HEK293 (cell line): Measurements from ENCODE around the gene FAM120B.

Experiments
- CTCF ChIA-PET: fragments of 350-600 bp; formaldehyde crosslinking; extraction: SDS; loops from one replicate; lab custom pipeline; 2021; ENCODE audit warnings: antibody characterized with exemption; lab: Yijun Ruan, JAX
- POLR2A ChIA-PET: fragments of 300-600 bp; formaldehyde crosslinking; extraction: SDS; loops from one replicate; lab custom pipeline; 2020; ENCODE audit warnings: antibody characterized with exemption, inconsistent platforms; lab: Yijun Ruan, JAX
- H3K27ac ChIP-seq: fragments of 200-500 bp; sonication (Bioruptor generic); 2 replicates; pipeline ENCODE4 v1.5.1; 2014; ENCODE audit warnings: low read depth, low read length, control low read depth, inconsistent platforms; ENCODE audit errors: extremely low read depth
- H3K36me3 ChIP-seq, 2 experiments: fragments of 200-500 bp in 1 of 2; sonication (Bioruptor generic) in 1 of 2; 1 replicate in 1 of 2; 2 replicates in 1 of 2; pipeline ENCODE4 v1.5.1; 2014 to 2017; ENCODE audit warnings: inconsistent platforms in 2 of 2, low read length in 2 of 2; ENCODE audit not compliant: control insufficient read depth in 2 of 2, insufficient read depth in 1 of 2
- H3K4me1 ChIP-seq: fragments of 200-500 bp; sonication (Bioruptor generic); 2 replicates; pipeline ENCODE4 v1.5.1; 2014; ENCODE audit warnings: mild to moderate bottlenecking, low read length, inconsistent platforms; ENCODE audit not compliant: control insufficient read depth, insufficient read depth
- H3K4me3 ChIP-seq: 2 replicates; pipeline ENCODE4 v1.5.1; 2011; ENCODE audit warnings: low read depth, mild to moderate bottlenecking, control low read depth, low read length, moderate library complexity
- H3K9me3 ChIP-seq: fragments of 200-500 bp; sonication (Bioruptor generic); 2 replicates; pipeline ENCODE4 v1.5.1; 2014; ENCODE audit warnings: low read depth, low read length, inconsistent platforms; ENCODE audit not compliant: control insufficient read depth, insufficient read depth
- GLIS1 ChIP-seq: fragments of 450-650 bp; formaldehyde crosslinking; IDR thresholded peaks from 2 replicates; pipeline ENCODE4 v1.5.1; 2016; ENCODE audit warnings: missing biosample characterization, missing genetic modification characterization
- HOXC10 ChIP-seq: sonication (generic); formaldehyde crosslinking; IDR thresholded peaks from 2 replicates; pipeline ENCODE4 v1.8.1; 2023; ENCODE audit warnings: mild to moderate bottlenecking, missing genetic modification reagents
- OSR2 ChIP-seq: fragments of 450-650 bp; formaldehyde crosslinking; IDR thresholded peaks from 2 replicates; pipeline ENCODE4 v1.5.1; 2016; ENCODE audit warnings: missing biosample characterization, missing genetic modification characterization
- SP3 ChIP-seq: fragments of 450-650 bp; formaldehyde crosslinking; IDR thresholded peaks from 2 replicates; pipeline ENCODE4 v1.5.1; 2016; ENCODE audit warnings: missing biosample characterization, missing genetic modification characterization
- SP7 ChIP-seq: fragments of 450-650 bp; formaldehyde crosslinking; IDR thresholded peaks from 2 replicates; pipeline ENCODE4 v1.5.1; 2016; ENCODE audit warnings: missing biosample characterization, missing genetic modification characterization
- ZBTB20 ChIP-seq: fragments of 450-650 bp; formaldehyde crosslinking; IDR thresholded peaks from 2 replicates; pipeline ENCODE4 v1.5.1; 2016; ENCODE audit warnings: missing biosample characterization, missing genetic modification characterization
- ZEB2 ChIP-seq: fragments of 450-650 bp; formaldehyde crosslinking; IDR thresholded peaks from 2 replicates; pipeline ENCODE4 v1.5.1; 2016; ENCODE audit warnings: missing biosample characterization, missing genetic modification characterization
- ZNF148 ChIP-seq: fragments of 450-650 bp; formaldehyde crosslinking; IDR thresholded peaks from 2 replicates; pipeline ENCODE4 v1.5.0; 2017; ENCODE audit warnings: missing biosample characterization, missing genetic modification characterization, borderline replicate concordance
- ZNF2 ChIP-seq: fragments of 450-650 bp; formaldehyde crosslinking; IDR thresholded peaks from 2 replicates; pipeline ENCODE4 v1.5.1; 2016; ENCODE audit warnings: missing biosample characterization, missing genetic modification characterization
- ZNF239 ChIP-seq: fragments of 450-650 bp; formaldehyde crosslinking; IDR thresholded peaks from 2 replicates; pipeline ENCODE4 v1.5.1; 2016; ENCODE audit warnings: missing biosample characterization, missing genetic modification characterization
- ZNF24 ChIP-seq: fragments of 450-650 bp; formaldehyde crosslinking; IDR thresholded peaks from 2 replicates; pipeline ENCODE4 v1.5.1; 2016; ENCODE audit warnings: missing biosample characterization, missing genetic modification characterization
- ZNF488 ChIP-seq: fragments of 450-650 bp; formaldehyde crosslinking; IDR thresholded peaks from 2 replicates; pipeline ENCODE4 v1.5.1; 2016; ENCODE audit warnings: missing biosample characterization, missing genetic modification characterization
- ZNF529 ChIP-seq: fragments of 450-650 bp; formaldehyde crosslinking; IDR thresholded peaks from 2 replicates; pipeline ENCODE4 v1.5.1; 2017; ENCODE audit warnings: missing genetic modification characterization, missing biosample characterization; ENCODE audit not compliant: insufficient replicate concordance
- ZNF548 ChIP-seq: fragments of 450-650 bp; formaldehyde crosslinking; IDR thresholded peaks from 2 replicates; pipeline ENCODE4 v1.5.1; 2016; ENCODE audit warnings: missing biosample characterization, missing genetic modification characterization
- ZNF596 ChIP-seq: fragments of 450-650 bp; IDR thresholded peaks from 2 replicates; pipeline ENCODE4 v1.5.0; 2018; ENCODE audit warnings: missing biosample characterization, mild to moderate bottlenecking, missing genetic modification characterization, moderate library complexity
- ZNF610 ChIP-seq: fragments of 450-650 bp; formaldehyde crosslinking; IDR thresholded peaks from 2 replicates; pipeline ENCODE4 v1.5.1; 2016; ENCODE audit warnings: missing biosample characterization, missing genetic modification characterization, borderline replicate concordance
- ZNF701 ChIP-seq: fragments of 450-650 bp; formaldehyde crosslinking; IDR thresholded peaks from 2 replicates; pipeline ENCODE4 v1.5.1; 2016; ENCODE audit warnings: missing biosample characterization, missing genetic modification characterization
- ZNF768 ChIP-seq: fragments of 450-650 bp; formaldehyde crosslinking; IDR thresholded peaks from 2 replicates; pipeline ENCODE4 v1.5.1; 2018; ENCODE audit warnings: missing biosample characterization, mild to moderate bottlenecking, missing genetic modification characterization
- ZSCAN18 ChIP-seq: fragments of 450-650 bp; formaldehyde crosslinking; IDR thresholded peaks from 2 replicates; pipeline ENCODE4 v1.5.1; 2016; ENCODE audit warnings: missing biosample characterization, missing genetic modification characterization
- TF ChIP-seq, protein P1 (sequence below): fragments of 450-650 bp; formaldehyde crosslinking; IDR thresholded peaks from 2 replicates; pipeline ENCODE4 v1.5.1; 2016; ENCODE audit warnings: missing biosample characterization, missing genetic modification characterization
- TF ChIP-seq, protein P2 (sequence below): fragments of 450-650 bp; formaldehyde crosslinking; IDR thresholded peaks from 2 replicates; pipeline ENCODE4 v1.5.1; 2016; ENCODE audit warnings: missing biosample characterization, missing genetic modification characterization, borderline replicate concordance
- TF ChIP-seq, protein P3 (sequence below): fragments of 450-650 bp; formaldehyde crosslinking; IDR thresholded peaks from 2 replicates; pipeline ENCODE4; 2016; ENCODE audit warnings: missing biosample characterization, missing genetic modification characterization
- TF ChIP-seq, protein P4 (sequence below): fragments of 450-650 bp; formaldehyde crosslinking; IDR thresholded peaks from 2 replicates; pipeline ENCODE4 v1.5.1; 2016; ENCODE audit warnings: missing biosample characterization, missing genetic modification characterization

FAM120B gene

GRCh38 chr6:170410241-170410640 is 103.7 kb downstream of the FAM120B start (continued):
- TF ChIP-seq ZNF548 (no peak), ZBTB20 (no peak), ZNF488 (tag by site-specific recombination) (no peak)
- TF ChIP-seq, protein P1, sequence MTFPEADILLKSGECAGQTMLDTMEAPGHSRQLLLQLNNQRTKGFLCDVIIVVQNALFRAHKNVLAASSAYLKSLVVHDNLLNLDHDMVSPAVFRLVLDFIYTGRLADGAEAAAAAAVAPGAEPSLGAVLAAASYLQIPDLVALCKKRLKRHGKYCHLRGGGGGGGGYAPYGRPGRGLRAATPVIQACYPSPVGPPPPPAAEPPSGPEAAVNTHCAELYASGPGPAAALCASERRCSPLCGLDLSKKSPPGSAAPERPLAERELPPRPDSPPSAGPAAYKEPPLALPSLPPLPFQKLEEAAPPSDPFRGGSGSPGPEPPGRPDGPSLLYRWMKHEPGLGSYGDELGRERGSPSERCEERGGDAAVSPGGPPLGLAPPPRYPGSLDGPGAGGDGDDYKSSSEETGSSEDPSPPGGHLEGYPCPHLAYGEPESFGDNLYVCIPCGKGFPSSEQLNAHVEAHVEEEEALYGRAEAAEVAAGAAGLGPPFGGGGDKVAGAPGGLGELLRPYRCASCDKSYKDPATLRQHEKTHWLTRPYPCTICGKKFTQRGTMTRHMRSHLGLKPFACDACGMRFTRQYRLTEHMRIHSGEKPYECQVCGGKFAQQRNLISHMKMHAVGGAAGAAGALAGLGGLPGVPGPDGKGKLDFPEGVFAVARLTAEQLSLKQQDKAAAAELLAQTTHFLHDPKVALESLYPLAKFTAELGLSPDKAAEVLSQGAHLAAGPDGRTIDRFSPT (tag by site-specific recombination), result no peak

DNA sequence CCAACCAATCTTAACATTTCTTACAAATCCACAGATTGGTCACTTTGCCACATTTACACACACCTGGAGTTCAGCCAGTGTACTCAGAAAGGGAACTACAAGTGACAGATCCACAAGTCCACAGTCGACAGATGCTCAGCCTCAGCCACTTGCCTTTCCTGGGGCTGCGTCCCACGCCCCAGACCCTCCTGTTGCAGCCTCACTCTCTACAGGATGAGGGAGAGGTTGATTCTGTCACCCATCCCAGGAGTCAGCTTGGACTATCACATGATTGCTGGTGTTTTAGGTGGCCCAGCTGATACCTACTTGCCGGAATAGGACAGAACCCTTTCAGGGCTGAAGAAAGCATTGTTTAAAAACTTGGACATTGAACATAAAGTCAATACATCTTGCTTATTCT is 108.8 kb downstream of the FAM120B start:
- Histone ChIP-seq H3K9me3 (no peaks in the 10 kb centered on the region), H3K4me3 (no peak overlapping the region), H3K27ac (no peak overlapping the region), H3K36me3 (no peaks in the 10 kb centered on the region), H3K4me1 (no peaks in the 10 kb centered on the region)
- CTCF ChIA-PET, result no interaction called here
- TF ChIP-seq ZEB2 (tag by site-specific recombination) (no peak), ZSCAN18 (no peak), SP3 (tag by site-specific recombination) (no peak), OSR2 (no peak), HOXC10 (CRISPR knock-in tag) (no peak), ZNF24 (no peak), SP7 (no peak), ZNF701 (tag by site-specific recombination) (no peak), GLIS1 (tag by site-specific recombination) (no peak), ZNF768 (tag by site-specific recombination) (no peak), ZNF529 (tag by site-specific recombination) (no peak), ZNF148 (tag by site-specific recombination) (no peak), ZNF610 (tag by site-specific recombination) (no peak), ZNF239 (tag by site-specific recombination) (no peak), ZNF596 (tag by site-specific recombination) (no peak), ZNF2 (tag by site-specific recombination) (no peak)
- TF ChIP-seq, protein P2, sequence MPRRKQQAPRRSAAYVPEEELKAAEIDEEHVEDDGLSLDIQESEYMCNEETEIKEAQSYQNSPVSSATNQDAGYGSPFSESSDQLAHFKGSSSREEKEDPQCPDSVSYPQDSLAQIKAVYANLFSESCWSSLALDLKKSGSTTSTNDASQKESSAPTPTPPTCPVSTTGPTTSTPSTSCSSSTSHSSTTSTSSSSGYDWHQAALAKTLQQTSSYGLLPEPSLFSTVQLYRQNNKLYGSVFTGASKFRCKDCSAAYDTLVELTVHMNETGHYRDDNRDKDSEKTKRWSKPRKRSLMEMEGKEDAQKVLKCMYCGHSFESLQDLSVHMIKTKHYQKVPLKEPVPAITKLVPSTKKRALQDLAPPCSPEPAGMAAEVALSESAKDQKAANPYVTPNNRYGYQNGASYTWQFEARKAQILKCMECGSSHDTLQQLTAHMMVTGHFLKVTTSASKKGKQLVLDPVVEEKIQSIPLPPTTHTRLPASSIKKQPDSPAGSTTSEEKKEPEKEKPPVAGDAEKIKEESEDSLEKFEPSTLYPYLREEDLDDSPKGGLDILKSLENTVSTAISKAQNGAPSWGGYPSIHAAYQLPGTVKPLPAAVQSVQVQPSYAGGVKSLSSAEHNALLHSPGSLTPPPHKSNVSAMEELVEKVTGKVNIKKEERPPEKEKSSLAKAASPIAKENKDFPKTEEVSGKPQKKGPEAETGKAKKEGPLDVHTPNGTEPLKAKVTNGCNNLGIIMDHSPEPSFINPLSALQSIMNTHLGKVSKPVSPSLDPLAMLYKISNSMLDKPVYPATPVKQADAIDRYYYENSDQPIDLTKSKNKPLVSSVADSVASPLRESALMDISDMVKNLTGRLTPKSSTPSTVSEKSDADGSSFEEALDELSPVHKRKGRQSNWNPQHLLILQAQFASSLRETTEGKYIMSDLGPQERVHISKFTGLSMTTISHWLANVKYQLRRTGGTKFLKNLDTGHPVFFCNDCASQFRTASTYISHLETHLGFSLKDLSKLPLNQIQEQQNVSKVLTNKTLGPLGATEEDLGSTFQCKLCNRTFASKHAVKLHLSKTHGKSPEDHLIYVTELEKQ (tag by site-specific recombination), result no peak
- TF ChIP-seq, protein P3, sequence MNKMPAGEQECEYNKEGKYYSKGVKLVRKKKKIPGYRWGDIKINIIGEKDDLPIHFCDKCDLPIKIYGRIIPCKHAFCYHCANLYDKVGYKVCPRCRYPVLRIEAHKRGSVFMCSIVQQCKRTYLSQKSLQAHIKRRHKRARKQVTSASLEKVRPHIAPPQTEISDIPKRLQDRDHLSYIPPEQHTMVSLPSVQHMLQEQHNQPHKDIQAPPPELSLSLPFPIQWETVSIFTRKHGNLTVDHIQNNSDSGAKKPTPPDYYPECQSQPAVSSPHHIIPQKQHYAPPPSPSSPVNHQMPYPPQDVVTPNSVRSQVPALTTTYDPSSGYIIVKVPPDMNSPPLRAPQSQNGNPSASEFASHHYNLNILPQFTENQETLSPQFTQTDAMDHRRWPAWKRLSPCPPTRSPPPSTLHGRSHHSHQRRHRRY (tag by site-specific recombination), result no peak
- TF ChIP-seq, protein P4, sequence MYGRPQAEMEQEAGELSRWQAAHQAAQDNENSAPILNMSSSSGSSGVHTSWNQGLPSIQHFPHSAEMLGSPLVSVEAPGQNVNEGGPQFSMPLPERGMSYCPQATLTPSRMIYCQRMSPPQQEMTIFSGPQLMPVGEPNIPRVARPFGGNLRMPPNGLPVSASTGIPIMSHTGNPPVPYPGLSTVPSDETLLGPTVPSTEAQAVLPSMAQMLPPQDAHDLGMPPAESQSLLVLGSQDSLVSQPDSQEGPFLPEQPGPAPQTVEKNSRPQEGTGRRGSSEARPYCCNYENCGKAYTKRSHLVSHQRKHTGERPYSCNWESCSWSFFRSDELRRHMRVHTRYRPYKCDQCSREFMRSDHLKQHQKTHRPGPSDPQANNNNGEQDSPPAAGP (tag by site-specific recombination), result no peak
- POLR2A ChIA-PET, result no interaction called here
